ENCODE data around the gene CBFA2T3.

Gene CBFA2T3

GRCh38 chr16:88976366-88977017, 515 bp downstream of the CBFA2T3 start:
- DNase-seq (ENCODE audit: low read depth), result no peak

GRCh38 chr16:88975511-88976061, 1.4 kb downstream of the CBFA2T3 start:
- DNase-seq (ENCODE audit: low read depth), result no peak

DNA sequence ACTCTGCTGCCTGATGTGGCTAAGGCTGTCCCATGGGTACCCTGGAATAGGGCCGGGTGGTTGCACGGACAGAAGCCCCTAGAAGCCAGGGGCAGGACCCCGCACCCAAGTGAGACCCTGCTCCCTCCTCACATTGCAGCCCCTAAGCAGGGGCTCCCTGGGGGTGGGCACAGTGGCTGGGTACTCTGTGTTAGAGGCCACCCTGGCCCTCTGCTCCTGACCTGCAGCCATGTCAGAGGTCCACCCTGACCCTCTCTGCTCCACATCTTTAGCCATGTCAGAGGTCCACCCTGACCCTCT, 2.1 kb downstream of the CBFA2T3 start:
- DNase-seq (ENCODE audit: low read depth), result no peak

DNA sequence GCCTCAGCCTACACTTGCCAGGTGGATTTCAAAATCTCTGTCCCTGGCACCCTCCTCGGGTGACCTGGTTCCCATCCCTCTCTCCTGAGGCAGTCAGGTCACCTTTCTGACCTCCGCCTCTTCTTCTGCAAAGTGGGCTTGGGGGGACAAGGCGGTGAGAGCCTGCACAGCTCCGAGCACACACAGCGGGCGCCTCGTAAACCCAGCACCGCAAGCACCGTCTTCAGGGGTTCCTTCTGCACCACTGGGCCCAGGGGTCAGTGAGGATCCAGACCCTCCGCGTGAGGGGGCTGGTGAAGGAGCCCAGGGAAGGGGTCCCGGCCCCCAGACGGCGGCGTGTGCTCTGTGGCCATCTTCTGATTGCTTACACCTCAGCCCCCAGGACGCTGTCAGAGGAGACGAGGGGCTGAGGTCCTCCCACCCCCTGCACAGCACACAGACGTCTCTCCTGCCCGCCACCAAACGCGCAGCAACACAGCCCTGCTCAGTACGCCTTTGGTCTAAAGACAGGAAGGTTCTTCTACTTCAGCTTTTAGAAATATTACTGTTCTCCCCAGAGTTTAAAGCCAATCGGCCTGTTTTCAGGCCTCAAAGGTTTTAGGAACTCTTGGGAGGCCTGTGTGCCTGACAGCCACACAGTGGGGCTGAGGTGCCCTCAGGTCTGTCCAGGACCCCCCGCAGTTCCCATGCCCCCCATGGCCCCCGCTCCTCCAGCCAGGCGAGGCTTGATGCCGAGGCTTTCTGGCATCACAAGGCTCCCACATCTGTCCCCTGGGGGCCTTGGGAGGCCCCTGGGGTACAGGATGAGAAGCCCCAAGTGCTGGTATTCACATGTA, 2.7 kb downstream of the CBFA2T3 start:
- DNase-seq (ENCODE audit: low read depth), result no peak

DNA sequence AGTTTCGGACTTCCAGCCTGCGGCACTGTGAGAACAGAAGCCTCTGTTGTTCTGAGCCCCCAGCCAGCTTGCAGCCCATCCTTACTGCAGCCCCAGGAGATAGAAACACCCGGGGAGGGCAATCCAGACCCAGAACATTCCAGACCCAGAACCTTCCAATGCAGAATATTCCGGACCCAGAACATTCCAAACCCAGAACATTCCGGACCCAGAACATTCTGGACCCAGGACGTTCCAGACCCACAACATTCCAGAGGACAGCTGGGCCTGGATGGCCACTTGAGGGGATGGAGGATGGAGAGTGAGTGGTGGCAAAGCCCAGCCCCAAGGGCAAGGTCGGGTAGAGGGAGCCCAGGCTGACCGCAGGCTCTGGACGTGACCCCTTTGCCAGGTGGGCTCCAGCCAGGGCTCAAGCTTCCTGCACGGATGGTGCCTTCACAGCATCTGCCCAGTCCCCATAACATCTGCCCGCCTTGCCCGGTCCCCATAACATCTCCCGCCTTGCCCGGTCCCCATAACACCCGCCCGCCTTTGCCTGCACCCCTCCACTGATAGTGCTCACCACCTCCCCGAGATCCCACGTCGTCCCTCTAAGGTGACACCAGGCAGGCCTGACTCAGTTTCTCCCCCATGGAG, 3.5 kb downstream of the CBFA2T3 start:
- DNase-seq (ENCODE audit: low read depth), result no peak

GRCh38 chr16:88973007-88973410, 4.0 kb downstream of the CBFA2T3 start:
- no peak for DNase-seq (ENCODE audit: low read depth)

GRCh38 chr16:88972349-88972748, 4.7 kb downstream of the CBFA2T3 start:
- DNase-seq (ENCODE audit: low read depth), result no peak

GRCh38 chr16:88971371-88972097, 5.5 kb downstream of the CBFA2T3 start:
- no peak for DNase-seq (ENCODE audit: low read depth)

DNA sequence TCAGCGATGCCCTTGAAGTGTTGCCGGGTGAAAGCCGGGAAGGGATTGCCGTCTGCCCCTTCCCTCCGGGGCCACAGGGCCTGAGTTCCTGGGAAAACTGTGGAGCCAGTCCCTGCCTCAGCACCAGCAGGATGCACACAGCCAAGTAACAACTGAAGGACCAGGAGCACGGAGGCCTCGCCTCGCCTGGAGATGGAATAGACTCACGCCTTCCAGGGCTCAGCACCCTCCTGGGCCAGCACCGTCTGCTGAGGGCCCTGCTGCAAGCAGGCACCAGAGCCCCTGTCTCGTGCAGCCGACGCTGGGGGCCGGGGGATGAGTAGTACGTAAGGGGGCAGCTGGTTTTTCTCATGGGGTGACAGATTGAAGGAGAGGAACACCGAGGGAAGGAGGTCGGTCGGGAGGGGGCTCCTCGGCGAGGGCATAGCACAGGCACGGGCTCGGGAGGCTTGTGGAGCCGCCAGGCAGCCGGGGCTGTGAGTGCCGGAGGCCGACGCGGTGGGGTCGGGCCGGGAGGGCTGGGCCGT, 6.4 kb downstream of the CBFA2T3 start:
- no peak for DNase-seq (ENCODE audit: low read depth)

GRCh38 chr16:88970050-88970449, 7.0 kb downstream of the CBFA2T3 start:
- no peak for DNase-seq (ENCODE audit: low read depth)

DNA sequence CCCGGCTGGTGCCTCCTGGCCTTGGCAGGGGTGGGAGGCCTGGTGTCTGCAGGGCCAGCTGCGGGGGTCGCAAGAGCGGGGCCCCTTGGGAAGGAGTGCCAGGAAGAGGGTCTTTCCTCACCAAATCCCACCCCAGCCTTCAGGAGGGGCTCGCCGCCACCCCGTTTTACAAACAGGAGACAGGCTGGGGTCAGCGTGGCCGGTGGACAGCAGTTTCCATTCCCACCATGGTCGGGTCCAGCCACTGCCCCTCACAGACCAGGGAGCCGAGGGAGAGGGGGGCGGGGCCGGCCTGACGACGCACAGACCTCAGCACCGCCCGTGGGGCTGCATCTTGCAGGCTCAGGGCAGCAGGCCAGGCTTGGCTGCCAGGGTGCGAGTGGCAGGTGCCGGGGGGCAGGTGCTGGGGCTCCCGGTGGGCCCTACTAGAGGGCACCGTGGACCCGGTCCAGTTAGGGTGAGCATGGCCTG, 7.6 kb downstream of the CBFA2T3 start:
- DNase-seq (ENCODE audit: low read depth), result no peak

GRCh38 chr16:88968589-88969280, 8.3 kb downstream of the CBFA2T3 start:
- DNase-seq (ENCODE audit: low read depth), result no peak

DNA sequence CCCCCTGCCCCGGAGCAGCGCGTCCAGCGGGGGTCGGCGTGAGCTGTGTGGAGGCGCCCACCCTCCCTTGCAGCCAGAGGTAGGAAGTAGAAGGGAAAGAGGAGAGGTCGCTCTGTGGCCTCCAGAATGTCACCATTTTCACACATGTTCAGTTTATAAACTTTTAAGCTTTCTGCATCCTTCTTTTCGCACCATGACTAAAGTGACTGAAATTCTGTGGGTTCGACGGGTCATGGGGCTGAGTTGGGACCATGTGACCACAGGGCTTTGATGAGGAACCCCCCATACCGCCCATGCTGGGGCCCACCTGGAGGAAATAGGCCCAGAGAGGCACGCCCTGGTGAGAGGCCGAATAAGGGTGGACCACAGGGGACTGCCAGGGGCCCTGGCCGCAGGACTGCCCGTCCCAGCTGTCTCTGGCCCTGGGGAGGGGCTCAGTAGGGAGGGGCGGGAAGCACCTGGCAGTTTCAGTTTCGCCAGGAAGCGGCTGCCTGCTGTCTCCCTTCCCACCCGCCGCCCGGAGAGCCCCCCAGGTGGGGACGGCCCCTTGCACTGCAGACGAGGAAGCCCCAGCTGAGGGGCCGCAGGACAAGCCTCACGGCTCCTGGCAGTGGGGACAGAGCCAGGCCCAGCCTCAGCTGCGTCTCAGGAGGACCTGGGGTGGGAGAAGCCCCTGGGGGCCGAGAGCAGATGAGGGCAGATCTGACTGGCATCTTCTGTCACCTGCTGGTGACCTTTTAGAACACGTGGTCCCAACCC, 9.0 kb downstream of the CBFA2T3 start:
- no peak for DNase-seq (ENCODE audit: low read depth)

- DNase-seq (ENCODE audit: low read depth), result no peak
Observed at GRCh38 chr16:88966986-88967829, 9.8 kb downstream of the CBFA2T3 start.

DNA sequence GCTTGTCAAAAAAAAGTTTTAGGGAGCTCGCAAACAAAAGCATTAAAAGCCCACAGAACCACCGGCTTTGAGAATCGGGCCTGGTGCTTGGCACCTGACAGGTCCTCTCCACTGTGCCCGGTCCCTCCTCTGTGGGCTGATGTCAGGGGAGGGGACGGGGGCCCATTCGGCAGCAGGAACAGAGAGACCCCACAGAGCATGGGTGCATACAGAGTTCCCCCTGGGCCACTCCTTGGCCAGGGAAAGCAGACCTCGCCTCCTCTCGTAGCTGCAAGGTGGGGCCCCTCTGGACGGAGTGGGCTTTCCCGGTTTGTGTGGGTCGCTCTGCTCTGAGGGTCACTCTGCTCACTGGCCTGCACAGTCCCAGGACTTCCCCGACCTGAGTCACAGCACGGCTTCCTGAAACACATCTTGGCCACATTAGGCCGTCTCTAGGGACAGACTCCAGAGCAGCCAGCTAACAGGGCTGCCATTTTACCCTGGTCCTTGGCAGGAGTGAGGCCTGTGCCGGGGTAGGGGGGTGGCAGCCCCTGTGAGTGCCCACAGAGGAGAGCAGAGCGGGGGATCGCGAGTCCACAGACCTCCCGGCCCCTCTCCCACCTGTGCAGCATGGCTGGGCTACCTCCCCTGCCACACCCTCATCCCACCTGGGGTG, 11.1 kb downstream of the CBFA2T3 start:
- no peak for DNase-seq (ENCODE audit: low read depth)

DNA sequence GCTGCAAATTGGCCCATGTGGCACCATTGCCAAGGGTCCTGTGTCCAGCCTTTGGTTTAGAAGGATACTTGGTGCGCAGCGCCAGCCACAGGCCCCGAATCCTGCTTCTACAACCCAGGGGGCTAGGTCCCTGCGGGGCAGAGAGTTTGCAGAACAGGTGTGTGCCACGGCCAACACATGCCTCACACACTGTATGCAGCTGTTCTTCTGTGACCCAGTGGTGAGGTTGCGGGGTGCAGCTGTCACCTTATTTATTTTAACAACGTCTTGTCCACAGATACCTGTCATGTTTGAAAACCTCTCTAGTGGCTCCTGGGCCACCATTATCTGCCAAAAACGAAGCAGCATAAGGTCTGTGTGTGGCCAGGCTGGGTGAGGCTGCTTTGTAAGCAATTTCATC, 11.6 kb downstream of the CBFA2T3 start:
- no peak for DNase-seq (ENCODE audit: low read depth)

GRCh38 chr16:88964636-88965035, 12.4 kb downstream of the CBFA2T3 start:
- no peak for DNase-seq (ENCODE audit: low read depth)

DNA sequence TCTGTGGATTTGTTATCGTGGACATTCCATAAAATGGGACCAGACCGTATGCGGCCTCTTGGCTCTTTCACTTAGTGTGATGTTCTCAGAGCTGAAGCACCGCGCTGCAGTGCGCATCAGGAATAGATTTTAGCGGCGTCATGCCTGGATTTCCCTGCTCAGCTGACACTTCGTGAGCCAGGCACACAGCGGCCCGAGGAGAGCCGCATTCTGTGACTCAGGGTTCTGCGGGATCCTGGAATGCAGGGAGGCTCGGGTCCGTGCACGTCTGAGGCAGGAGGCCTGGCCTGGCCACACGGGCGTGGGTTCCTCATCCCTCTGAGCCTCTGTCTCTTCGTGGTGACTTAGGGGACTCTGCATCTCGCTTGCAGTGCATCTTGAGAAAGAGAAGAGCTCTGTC, 13.4 kb downstream of the CBFA2T3 start:
- DNase-seq (ENCODE audit: low read depth), result no peak

- no peak for DNase-seq (ENCODE audit: low read depth)
Observed at GRCh38 chr16:88962478-88963152, 14.4 kb downstream of the CBFA2T3 start.
